SK-N-MC (cell line): ENCODE measurements around the gene OPRM1.

ENCODE experiments used
- EZH2 ChIP-seq: fragments of 200-600 bp; sonication (generic); IDR thresholded peaks from one replicate; pipeline ENCODE4 v1.6.1; 2017; ENCODE audit warnings: antibody characterized with exemption
- FOXP2 ChIP-seq: optimal IDR thresholded peaks from 2 replicates; pipeline ENCODE3; 2011; ENCODE audit warnings: mild to moderate bottlenecking, moderate library complexity; ENCODE audit not compliant: insufficient read depth; ENCODE audit errors: extremely low read length, control extremely low read depth
- POLR2AphosphoS5 ChIP-seq: IDR thresholded peaks from 2 replicates; pipeline ENCODE4 v1.6.1; 2012; ENCODE audit warnings: mild to moderate bottlenecking, low read depth, low read length, borderline replicate concordance

DNA sequence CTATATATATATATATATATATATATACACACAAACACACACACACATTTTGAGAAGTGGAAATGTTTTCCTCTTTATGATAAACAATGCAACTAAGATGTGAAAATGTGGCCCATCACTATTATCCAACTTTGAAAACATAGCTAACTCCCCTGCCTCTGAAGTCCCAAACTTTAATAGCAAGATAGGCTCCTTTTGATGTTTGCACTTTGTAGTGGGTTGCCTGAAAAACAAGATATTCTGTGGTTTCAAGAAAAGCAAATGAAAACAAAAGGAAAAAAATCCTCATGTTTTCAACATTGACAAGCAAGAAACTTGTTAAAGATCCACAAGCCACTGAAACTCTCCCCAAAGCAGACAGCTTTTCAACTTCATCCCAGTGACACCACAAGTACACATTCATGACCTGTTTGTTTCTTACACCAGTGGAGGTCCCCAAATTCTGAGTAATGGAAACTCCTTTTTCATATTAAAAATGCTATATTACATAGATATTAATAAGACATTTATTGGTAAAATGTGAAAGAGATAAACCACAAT, 227.6 kb downstream of the OPRM1 start:
- no peak for TF ChIP-seq POLR2AphosphoS5
- TF ChIP-seq EZH2, result no peak
- TF ChIP-seq FOXP2, result no peak
